Skin of body (tissue), 2 donors: ENCODE measurements around the gene TBC1D24. TPM values are rescaled to one million over a fixed set of nuclear protein-coding genes. Genes with fewer than 3 reads are reported as not detected.

Experiments used
- DNase-seq: peaks from one replicate; lab custom pipeline; 2025; lab: John Stamatoyannopoulos, UW
- total RNA-seq: library from RNA; depleted of rRNA; stranded (reverse); fragments of >200 nt; gene quantifications from one replicate; pipeline ENCODE4 v1.2.3, GENCODE V29; 2014

Gene TBC1D24
- total RNA-seq, 1 donor from 2014 or later = 8.8 TPM

DNA sequence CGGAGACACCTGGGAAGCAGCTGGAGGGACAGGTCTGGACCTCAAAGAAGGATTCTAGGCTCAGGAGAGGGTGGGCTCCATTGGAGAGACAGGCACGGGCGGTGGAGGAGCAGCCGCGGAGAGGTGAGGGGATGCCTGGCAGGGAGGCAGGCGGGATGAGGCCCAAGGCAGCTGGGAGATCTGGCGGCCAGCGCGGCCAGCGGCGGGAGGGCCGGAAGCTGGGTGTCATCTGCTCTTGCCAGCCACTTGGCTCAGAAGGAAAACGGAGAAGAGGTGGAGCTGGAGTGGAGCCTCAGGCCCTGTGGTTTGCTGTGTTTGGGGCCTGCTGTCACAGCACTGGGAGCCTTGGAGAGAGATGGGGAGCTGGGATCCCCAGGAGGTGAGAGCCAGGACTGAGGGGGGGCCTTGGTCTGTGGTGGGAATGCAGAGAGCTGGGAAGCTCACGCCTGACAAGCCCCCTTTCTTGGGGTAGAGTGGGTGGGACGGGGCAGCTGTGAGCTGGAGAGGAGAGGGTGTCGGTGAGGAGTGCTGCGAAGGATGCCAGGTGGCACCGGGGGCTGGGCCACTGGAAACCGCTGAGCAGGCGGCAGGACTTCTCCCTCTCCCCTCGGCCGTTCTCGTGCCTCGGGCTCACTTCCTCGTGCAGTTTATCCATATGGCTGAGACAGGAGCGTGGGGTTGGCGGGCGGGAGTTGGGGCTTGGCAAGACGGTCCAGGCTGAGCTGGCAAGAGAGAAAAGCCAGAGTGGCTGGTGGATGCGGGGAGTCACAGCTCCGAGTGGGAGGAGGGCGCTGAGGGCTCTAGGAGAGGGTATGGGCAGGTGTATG is 8.0 kb downstream of the TBC1D24 start:
- no peak for DNase-seq

DNA sequence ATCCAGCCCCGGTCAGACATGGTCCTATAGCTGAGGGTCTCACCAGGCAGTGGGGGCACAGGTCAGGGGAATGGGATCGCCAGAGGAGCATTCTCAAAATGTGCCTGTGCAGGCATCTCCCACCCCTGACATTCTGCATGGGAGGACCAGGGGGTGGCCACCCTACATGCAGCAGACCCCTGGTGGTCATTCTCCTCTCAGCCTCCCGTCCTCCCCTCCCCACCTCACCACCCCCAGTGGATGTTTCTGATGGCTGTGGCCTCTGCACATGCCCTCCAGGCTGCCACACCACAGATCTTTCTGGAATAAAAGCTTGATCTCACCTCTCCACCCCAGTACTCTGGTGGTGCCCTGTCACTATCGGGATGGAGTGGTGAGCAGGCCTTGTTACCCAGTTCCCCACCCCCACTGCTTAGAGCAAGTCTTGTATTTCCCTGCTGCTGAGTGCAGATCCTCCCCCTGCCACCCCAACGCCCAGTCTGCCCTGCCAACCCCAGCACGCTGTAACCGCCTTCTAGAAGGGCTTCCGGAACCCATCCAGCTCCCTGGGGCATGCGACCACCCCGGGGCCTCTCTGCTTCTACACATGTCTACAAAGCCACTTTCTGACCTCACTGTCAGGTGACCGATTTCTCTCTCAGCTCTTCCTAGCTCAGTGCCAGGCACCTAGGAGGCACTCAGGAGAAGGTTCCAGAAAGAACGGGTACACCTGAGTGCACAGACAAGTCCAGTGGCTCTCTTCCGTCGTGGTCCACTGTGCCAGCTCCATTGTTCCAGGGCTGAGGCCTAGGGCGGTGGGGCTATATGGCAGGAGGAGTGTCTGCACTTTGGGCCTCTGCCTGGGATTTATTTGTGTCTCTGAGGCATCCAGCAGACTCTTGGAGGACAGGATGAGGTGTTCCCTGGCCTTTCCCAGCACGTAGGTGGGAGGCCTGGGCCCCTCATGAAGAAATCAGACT is 9.3 kb downstream of the TBC1D24 start:
- no peak for DNase-seq

DNA sequence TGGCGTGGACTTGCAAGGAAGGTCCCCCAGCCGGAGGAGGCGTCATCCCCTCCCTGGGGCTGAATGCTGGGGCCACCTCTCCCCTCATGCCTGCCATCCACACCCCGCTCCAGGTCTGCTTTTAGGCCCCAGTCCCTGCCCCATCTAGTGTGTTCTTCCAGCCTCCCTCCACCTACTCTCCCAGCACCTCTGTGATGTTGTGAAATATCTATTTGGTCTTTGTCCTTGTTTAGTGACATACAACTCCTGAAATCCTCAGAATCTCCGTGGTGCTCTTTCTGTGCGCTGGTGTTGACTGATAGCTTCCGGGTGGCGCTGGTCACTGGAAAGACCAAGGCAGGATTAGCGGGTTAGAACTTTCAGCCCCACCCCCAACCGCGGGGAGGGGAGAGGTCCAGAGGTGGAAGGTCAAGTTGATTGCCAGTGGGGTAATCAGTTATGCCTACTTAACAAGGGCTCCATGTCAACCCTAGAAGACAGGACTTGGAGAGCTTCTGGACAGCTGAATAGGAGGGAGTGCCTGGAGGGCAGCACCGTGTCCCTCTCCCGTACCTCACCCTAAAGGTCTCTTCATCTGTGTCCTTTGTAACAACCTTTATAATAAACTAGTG is 10.1 kb downstream of the TBC1D24 start:
- no peak for DNase-seq

DNA sequence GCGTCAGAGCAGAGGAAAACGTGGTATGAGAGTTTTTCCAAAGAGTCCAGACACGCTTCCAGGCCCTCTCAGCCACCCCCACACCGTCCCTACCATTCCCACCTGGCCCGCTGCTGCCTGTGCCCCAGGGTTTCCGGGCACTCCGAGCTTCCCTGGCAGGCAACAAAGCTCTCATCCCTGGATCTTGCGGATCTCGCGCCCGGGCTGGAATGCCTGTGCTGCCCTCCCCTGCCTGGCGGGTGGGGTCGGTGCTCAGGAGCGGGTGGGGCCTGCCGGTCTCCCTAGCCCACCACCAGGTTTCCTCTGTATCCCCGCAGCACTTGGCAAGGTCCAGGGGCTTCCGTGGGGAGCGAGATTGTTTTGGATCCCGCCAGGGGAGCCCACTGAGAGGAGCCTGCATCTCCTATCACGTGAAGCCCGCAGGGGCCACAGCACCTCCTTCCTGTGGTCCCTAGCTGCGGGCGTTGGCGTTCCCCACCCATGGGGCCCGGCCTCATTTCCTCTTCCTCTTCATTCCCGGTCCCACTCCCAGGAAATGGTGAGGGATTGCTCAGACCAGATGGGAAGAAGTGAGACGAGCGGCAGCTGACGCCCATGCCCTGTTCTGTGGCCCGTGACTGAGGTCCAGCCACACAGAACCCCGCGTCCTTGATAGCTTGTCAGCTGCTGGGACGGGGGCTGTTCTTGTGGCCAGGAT is 11.0 kb downstream of the TBC1D24 start:
- DNase-seq = no peak

DNA sequence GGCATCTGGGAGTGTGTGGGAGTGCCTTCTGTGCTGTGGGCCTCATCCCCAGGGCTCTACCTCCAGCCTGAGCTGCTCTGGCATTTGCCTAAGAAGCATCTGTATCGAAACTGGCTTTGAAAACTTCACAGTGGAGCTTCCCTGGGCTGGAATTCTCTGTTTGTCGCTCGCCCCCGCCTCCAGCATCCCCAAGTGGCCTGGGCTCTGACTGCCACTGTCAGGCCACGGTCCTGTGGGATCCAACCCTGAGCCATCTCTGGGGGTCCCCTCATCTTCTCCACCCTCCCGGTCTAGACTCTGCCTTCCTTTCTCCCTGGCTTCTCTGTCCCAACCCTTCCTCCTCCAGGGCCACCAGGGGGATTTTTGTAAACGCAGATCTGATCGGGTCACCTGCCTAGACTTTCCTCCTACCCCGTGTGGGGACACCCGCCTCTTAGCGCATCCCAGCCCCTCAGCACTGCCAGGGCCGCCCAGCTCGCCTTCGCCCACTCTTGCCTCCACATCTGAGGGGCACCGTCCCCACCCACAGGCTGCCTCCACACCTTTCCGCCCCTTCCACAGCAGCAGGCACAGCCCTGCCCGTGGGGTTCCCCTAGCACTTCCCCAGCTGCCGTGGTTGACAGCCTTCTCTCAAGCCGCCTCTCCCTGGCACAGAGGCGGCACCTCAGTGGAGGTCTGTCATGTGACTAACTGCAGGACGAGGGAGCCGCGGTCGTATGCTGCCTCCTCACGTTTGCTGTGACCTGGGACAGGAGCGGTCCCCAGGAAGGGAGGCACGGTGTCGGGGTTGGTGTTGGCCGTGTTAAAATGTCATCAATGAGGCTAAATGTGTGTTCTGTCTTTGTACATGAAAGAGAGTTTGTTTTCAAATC is 12.0 kb downstream of the TBC1D24 start:
- DNase-seq = no peak

DNA sequence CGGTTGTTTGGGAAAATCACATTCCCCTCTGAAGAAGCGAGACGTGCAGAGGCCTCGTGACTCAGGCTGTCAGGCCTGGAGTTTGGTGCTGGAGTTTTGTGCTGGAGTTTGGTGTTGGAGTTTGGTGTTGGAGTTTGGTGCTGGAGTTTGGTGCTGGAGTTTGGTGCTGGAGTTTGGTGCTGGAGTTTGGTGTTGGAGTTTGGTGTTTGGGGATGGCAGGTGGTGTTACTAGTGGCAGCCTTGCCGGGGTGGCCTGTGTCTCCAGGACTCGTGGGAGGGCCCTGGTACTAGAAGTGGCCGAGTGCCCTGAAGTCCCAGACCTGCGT is 12.6 kb downstream of the TBC1D24 start:
- no peak for DNase-seq

DNA sequence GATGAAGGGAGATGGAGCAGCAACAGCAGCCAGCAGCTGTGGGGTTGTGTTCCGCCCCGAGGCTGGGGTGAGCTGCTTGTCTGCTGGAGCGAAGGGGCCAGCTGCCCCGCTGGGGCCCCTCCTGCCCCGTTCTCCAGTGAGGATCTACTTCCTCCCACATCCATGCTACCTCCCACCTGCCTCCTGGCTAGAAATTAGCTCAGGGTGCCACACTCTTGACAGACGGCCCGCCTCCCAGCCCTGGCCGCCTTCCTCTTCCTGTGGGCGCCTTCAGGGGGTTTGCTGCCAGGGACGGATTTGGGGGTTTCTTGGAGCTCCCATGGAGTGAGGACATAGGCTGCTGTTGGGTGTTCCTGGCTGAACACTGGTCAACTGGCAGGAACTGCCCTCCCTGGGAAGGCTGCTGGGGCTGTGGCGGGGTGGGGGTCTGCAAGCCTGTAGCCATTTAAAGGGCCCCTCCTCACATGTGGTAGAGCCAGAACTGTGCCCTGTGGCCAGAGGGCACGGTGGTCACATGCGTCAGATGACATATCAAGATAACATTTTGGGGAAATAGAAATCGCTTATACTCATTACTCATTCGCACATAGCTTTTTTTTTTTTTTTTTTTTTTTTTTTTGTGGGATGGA is 13.1 kb downstream of the TBC1D24 start:
- DNase-seq = no peak

DNA sequence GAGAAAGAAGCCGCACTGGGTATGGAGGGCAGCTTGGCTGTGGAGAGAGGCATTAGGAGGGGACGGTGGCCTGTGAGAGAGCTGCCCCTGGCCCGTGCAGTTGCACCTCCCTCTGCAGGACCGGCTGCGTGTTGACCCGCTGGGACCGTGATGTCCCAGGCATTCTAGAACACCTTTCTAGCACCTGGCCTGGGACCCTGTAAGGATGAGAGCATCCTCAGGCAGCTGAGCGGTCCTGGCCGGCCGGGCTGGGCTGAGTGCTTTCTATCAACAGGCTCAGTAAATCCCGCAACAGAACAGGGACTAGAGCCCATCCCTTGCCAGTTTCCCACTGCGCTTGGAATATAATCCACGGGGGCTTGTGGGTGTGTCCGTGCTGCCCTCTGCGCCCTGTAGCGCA is 14.7 kb downstream of the TBC1D24 start:
- no peak for DNase-seq

DNA sequence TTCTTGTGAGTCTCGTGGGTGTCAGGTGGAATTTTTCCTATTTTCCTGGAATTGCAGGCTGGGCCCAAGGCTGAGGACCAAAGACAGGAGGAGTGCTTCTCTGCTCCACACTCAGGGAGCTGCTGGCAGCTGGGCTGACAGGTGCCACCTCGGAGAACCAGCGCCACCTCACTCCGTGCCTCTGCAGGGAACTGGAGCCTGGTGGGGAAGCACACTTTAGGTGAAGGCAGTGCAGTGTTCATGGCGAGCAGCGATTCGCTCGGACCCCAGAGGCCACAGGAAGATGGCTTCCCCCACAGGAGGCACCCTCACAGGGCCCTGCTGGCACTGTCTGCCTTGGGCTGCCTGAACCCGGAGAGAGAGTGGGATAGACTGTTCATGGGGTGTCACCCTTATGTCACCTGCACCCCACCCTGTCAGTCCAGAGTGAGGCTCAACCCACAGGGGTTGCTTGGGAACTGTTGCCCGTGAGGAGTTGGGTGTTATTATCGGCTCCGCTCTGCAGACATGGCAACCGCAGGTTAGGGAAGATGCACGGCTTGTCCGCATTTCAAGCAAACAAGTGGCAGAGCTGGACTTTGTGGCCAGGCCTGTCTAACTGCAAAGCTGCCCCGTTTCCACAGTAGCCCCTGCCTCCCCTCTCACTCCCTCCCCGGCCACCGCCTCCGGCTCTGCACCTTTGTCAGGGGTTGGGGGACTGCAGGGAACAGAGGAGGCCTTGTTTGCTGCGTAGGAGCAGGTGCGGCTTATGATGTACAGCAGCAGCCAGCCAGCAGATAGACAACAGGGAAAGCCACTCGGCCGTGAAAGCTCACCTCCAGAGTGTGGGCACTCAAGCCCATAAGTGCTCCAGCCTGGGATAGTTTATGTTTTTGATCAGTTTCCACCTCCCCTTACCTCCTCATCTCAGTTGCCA is 15.5 kb downstream of the TBC1D24 start:
- no peak for DNase-seq

DNA sequence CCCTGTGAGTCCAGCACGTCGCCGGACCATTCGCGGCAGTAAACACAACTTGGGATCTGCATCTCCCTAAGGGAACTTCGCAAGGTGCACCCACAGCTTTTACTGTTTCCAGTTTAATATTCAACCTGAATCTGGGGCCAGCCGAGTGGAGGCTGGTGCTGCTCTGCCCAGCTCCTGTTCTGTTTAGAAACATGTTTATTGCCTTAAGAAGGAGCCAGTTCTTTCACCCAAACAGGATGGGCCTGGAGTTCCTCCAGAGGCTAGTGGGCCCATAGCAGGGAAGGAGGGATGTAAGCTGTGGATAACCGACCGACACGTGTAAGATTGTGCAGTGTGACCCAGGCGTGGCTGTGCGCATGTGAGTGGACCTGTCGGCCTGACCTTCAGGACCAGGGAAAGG is 17.4 kb downstream of the TBC1D24 start:
- DNase-seq = no peak

DNA sequence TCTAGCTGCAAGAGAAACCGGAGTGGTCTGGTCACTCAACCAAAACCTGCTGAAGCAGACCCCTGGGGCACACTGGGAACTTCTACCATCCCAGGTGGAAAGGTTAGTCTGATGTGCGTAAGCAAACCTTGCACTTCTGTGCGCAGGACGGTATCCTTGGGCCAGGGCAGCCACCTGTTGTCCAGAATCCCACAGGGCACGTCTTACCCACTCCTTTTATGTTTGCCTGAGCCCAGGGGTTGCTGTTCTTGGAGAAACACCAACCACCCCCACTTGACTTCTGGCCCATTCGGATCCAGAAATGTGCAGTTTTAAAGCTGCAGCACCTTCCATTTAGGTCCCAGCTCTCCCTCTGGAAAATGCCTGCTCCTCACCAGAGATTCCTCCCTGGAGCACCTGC is 18.7 kb downstream of the TBC1D24 start:
- no peak for DNase-seq

DNA sequence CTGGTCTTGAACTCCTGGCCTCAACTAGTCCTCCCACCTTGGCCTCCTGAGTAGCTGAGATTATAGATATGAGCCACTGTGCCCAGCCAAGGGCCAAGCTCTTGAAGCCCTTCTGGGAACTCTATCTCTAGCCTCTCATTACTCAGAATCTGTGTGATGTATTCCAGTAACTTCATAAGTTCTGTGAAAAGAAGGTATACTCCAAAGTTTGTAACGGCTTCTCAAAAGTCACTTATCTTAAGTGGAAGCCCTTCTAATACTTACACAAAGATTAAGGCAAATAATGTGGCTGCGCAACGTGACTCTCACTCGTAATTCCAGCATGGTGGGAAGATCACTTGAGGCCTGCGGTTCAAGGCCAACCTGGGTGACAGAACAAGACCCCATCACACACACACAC is 19.7 kb downstream of the TBC1D24 start:
- no peak for DNase-seq

DNA sequence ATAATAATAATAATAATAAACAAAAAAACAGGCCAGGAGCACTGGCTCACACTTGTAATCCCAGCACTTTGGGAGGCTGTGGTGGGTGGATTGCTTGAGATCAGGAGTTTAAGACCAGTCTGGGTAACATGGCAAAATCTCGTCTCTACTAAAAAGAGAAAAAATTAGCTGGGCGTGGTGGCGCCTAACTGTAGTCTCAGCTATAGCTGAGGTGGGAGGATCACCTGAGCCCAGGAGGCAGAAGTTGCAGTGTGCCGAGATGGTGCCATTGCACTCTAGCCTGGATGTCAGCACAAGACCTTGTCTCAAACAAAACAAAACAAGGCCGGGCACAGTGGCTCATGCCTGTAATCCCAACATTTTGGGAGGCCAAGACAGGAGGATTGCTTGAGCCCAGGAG is 20.1 kb downstream of the TBC1D24 start:
- no peak for DNase-seq

DNA sequence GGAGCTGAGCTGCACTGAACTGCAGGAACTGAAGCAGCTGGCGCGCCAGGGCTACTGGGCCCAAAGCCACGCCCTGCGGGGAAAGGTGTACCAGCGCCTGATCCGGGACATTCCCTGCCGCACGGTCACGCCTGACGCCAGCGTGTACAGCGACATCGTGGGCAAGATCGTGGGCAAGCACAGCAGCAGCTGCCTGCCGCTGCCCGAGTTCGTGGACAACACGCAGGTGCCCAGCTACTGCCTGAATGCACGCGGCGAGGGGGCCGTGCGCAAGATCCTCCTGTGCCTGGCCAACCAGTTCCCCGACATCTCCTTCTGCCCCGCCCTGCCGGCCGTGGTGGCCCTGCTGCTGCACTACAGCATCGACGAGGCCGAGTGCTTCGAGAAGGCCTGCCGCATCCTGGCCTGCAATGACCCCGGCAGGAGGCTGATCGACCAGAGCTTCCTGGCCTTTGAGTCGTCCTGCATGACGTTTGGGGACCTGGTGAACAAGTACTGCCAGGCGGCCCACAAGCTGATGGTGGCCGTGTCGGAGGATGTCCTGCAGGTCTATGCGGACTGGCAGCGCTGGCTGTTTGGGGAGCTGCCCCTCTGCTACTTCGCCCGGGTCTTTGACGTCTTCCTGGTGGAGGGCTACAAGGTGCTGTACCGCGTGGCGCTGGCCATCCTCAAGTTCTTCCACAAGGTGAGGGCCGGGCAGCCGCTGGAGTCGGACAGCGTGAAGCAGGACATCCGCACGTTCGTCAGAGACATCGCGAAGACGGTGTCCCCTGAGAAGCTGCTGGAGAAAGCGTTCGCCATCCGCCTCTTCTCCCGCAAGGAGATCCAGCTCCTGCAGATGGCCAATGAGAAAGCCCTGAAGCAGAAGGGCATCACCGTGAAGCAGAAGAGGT is 21.5 kb downstream of the TBC1D24 start:
- no peak for DNase-seq

DNA sequence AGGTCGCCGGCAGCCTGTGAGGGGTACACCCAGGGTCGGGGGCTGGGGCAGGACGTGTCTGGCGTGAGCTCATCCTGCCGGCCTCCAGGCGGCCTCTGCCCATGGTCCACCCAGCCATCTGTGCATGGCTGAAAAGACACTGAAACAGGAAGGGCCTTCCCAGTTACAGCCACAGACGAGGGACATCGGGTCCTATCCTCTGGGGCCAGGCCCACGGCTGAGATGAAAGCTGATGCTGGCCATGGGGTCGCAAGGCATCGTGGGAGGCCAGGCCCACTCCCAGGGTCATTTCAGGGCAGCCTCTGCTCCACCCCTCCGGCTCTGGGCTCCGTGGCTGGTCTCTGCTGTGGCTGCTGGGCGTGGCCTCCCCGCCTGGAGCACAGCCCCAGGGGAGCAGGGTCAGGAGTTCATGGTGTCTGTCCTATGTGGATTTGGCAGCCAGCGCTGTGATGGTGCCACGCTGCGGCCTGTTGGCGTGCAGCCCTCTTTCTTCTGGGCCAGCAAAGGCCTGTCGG is 22.2 kb downstream of the TBC1D24 start:
- DNase-seq = no peak

DNA sequence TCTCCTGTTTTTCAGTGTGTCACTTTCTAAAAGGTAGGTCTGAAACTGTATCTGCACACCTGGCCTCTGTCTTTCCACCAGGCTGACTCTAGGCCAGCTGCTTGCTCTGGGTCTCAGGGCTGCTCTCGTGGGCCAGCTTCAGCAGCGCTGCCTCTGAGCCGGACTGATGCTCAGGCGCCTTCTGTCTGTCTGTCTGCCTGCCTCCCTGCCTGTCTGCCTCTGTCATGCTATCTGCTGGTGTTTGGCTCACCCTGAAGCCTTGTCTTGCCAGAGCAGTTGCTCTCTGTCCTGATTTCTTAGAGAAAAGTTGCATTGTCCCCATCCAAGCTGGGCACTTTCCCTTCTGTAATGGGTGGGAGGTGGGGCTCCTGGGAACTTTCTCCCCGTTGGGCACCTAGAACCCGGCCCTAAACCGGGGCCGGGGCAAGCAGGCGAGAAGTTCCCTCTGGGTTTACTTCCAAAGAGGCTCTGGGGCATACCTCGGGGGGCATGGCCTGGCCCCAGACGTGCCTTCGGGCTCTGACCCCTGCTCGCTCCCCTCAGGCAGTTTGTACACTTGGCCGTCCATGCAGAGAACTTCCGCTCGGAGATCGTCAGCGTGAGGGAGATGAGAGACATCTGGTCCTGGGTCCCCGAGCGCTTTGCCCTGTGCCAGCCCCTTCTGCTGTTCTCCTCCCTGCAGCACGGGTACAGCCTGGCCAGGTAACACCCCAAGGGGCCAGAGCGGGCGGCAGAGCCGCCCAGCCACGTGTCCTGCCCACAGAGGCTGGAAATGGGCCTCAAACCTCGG is 23.0 kb downstream of the TBC1D24 start:
- no peak for DNase-seq
